DMS53 (cell line): ENCODE results near the gene HSD17B2.
"Not testable (repeated sequence)": the region's sequence is repeated elsewhere in the genome, so short reads cannot be mapped to it uniquely, and the experiment has no call there.

Experiments
- DNase-seq: peaks from one replicate; lab custom pipeline; 2025; lab: John Stamatoyannopoulos, UW

The HSD17B2 gene

GRCh38 chr16:82034981-82035612 is at the start of gene HSD17B2:
HSD17B2 (plus strand) TSS chr16:82035253; CDS start chr16:82035425, 172 bp downstream.
- peak; percentile 76 for DNase-seq

- DNase-seq: no peak
Observed at GRCh38 chr16:81987121-81987520, 47.9 kb upstream of the HSD17B2 start.

- DNase-seq: no peak
Observed at GRCh38 chr16:81987706-81988105, 47.3 kb upstream of the HSD17B2 start.

- DNase-seq: no peak
Observed at GRCh38 chr16:81992859-81993258, 42.2 kb upstream of the HSD17B2 start.

GRCh38 chr16:81994485-81994884 is 40.6 kb upstream of the HSD17B2 start:
- peak; percentile 5 for DNase-seq

- peak; percentile 4 for DNase-seq
Observed at GRCh38 chr16:81995651-81996050, 39.4 kb upstream of the HSD17B2 start.

GRCh38 chr16:81996664-81997509 is 38.2 kb upstream of the HSD17B2 start:
- peak; percentile 58 for DNase-seq

GRCh38 chr16:81997738-81998137 is 37.3 kb upstream of the HSD17B2 start:
- peak; percentile 15 for DNase-seq

- no peak for DNase-seq
Observed at GRCh38 chr16:82002831-82003230, 32.2 kb upstream of the HSD17B2 start.

- no peak for DNase-seq
Observed at GRCh38 chr16:82004601-82005000, 30.5 kb upstream of the HSD17B2 start.

GRCh38 chr16:82005027-82005830 is 29.8 kb upstream of the HSD17B2 start:
- DNase-seq: no peak

- DNase-seq: no peak
Observed at GRCh38 chr16:82006036-82006435, 29.0 kb upstream of the HSD17B2 start.

GRCh38 chr16:82007189-82007588 is 27.9 kb upstream of the HSD17B2 start:
- no peak for DNase-seq

GRCh38 chr16:82008957-82009592 is 26.0 kb upstream of the HSD17B2 start:
- DNase-seq: peak; percentile 19

- not testable (repeated sequence) for DNase-seq
Observed at GRCh38 chr16:82009789-82010188, 25.3 kb upstream of the HSD17B2 start.

- DNase-seq: no peak
Observed at GRCh38 chr16:82010649-82011048, 24.4 kb upstream of the HSD17B2 start.

- DNase-seq: peak; percentile 95
Observed at GRCh38 chr16:82011199-82011641, 23.8 kb upstream of the HSD17B2 start, which contains the start of gene SDR42E1. SDR42E1 (minus strand) TSS chr16:82011470; CDS start chr16:82000858, 10,612 bp downstream.

- no peak for DNase-seq
Observed at GRCh38 chr16:82013139-82013538, 21.9 kb upstream of the HSD17B2 start.

GRCh38 chr16:82016263-82016662 is 18.8 kb upstream of the HSD17B2 start:
- DNase-seq: peak; percentile 58

GRCh38 chr16:82016964-82017363 is 18.1 kb upstream of the HSD17B2 start:
- DNase-seq: no peak

GRCh38 chr16:82017911-82018568 is 17.0 kb upstream of the HSD17B2 start:
- DNase-seq: no peak
